Measurements from ENCODE around the gene GCNT1. TPM values are rescaled to one million over a fixed set of nuclear protein-coding genes. Genes with fewer than 3 reads are reported as not detected.

The GCNT1 gene
- total and polyA plus RNA-seq, 4 experiments from 2014 or later, result 3.4 to 9.3 (median 7.5) TPM

DNA sequence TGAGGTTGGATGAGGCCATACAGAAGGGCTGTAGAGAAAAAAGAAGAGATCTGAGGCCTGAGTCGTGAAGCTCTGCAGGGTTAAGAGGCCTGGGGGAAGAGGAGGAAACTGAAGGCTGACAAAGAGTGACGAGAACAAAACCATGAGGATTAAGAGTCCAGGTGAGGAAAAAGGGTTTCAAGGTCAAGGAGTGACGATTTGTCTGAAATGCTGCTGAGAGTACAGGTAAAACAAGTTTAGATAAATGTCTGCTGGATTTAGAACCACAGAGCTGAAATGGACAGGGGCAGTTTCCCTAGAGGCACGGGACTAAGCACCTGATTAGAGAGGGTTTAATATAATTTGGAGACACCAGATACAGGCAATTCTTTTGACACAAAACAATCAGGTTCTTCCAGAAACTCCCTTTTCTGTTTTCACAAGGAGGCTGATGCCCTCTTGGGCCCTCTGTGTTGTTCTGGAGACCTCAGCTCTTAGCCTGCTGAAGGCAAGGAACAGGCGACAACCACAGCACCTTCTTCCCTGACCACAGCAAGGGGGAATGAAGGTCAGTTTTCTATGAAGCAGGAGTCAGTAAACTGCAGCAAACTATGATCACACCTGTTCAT lies 14.6 kb upstream of the GCNT1 start:
- no peak for DNase-seq
- ChIA-PET POLR2A (ENCODE audit: partially characterized antibody) (no interaction called here), CTCF (ENCODE audit: partially characterized antibody) (interaction anchor here (4.8 to 7.5 kb wide), 3 partner anchors 50 to 260 kb away, joined by 20 to 89 read pairs (median 71); partner anchors contain the start of gene RFK)

GRCh38 chr9:76445976-76446375 lies 13.0 kb upstream of the GCNT1 start:
- Mint-ChIP-seq H3K27ac (peak overlapping the region in 1 of 7 donors; percentile 13), H3K4me1 (peaks cover 0 to 14% (median 9%) of the 10 kb centered on the region in 4 donors), H3K36me3 (no peaks in the 10 kb centered on the region), H3K4me3 (no peak overlapping the region), H3K9me3 (peaks cover 0 to 4% (median 2%) of the 10 kb centered on the region in 8 donors), H3K27me3 (no peaks in the 10 kb centered on the region)
- intact Hi-C loops (cut with micrococcal nuclease), result no loop called here
- ChIA-PET CTCF (ENCODE audit: partially characterized antibody) (interaction anchor here (0.6 to 7.5 kb wide), 8 partner anchors 12 to 264 kb away, joined by 3 to 89 read pairs (median 3); partner anchors contain the start of gene RFK), POLR2A (ENCODE audit: partially characterized antibody) (no interaction called here)
- Histone ChIP-seq H3K4me3 (ENCODE audit: low read length in 2 of 2) (no peak overlapping the region), H3K36me3 (ENCODE audit: insufficient read depth, low read length) (no peaks in the 10 kb centered on the region), H3K9me3 (ENCODE audit: control insufficient read depth in 1 of 2, low read length in 2 of 2) (no peaks in the 10 kb centered on the region), H3K27ac (ENCODE audit: low read depth, low read length) (no peak overlapping the region), H3K27me3 (ENCODE audit: insufficient read depth, low read length) (no peaks in the 10 kb centered on the region), H3K4me1 (ENCODE audit: insufficient read depth, low read length) (peaks cover 15% of the 10 kb centered on the region)
- no peak for DNase-seq

More for the DNA sequence above, 14.6 kb upstream of the GCNT1 start:
- Histone ChIP-seq H3K9me3 (ENCODE audit: control insufficient read depth in 1 of 2, low read length in 2 of 2) (no peaks in the 10 kb centered on the region), H3K27me3 (ENCODE audit: insufficient read depth, low read length) (no peaks in the 10 kb centered on the region), H3K36me3 (ENCODE audit: insufficient read depth, low read length) (no peaks in the 10 kb centered on the region), H3K4me3 (ENCODE audit: low read length in 2 of 2) (no peak overlapping the region), H3K27ac (ENCODE audit: low read depth, low read length) (no peak overlapping the region), H3K4me1 (ENCODE audit: insufficient read depth, low read length) (peaks cover 15% of the 10 kb centered on the region)
- H3K9me3 Mint-ChIP-seq, result peaks cover 0 to 4% (median 2%) of the 10 kb centered on the region in 8 donors
- peaks cover 0 to 14% (median 9%) of the 10 kb centered on the region in 4 donors for H3K4me1 Mint-ChIP-seq
- no peaks in the 10 kb centered on the region for H3K27me3 Mint-ChIP-seq
- no peaks in the 10 kb centered on the region for H3K36me3 Mint-ChIP-seq
- intact Hi-C loops (cut with micrococcal nuclease), result no loop called here
- peak overlapping the region in 2 of 7 donors; percentile 3 to 85 for H3K27ac Mint-ChIP-seq
- peak overlapping the region in 1 of 8 donors; percentile 21 for H3K4me3 Mint-ChIP-seq

- intact Hi-C loops (cut with micrococcal nuclease), result no loop called here
These were observed 10.5 kb upstream of the GCNT1 start for GRCh38 chr9:76448501-76448900.

GRCh38 chr9:76451234-76451633 lies 7.7 kb upstream of the GCNT1 start:
- POLR2A ChIA-PET (ENCODE audit: partially characterized antibody), result no interaction called here
- no peaks in the 10 kb centered on the region for H3K27me3 Mint-ChIP-seq

More at GRCh38 chr9:76448501-76448900, 10.5 kb upstream of the GCNT1 start:
- Mint-ChIP-seq H3K27ac (no peak overlapping the region), H3K27me3 (no peaks in the 10 kb centered on the region), H3K9me3 (no peaks in the 10 kb centered on the region), H3K4me1 (peaks cover 0 to 10% (median 6%) of the 10 kb centered on the region in 4 donors), H3K36me3 (no peaks in the 10 kb centered on the region), H3K4me3 (no peak overlapping the region)
- Histone ChIP-seq H3K27me3 (ENCODE audit: insufficient read depth, low read length) (no peaks in the 10 kb centered on the region), H3K4me1 (ENCODE audit: insufficient read depth, low read length) (peaks cover 7% of the 10 kb centered on the region), H3K36me3 (ENCODE audit: insufficient read depth, low read length) (no peaks in the 10 kb centered on the region), H3K27ac (ENCODE audit: low read depth, low read length) (no peak overlapping the region), H3K4me3 (ENCODE audit: low read length in 2 of 2) (no peak overlapping the region), H3K9me3 (ENCODE audit: control insufficient read depth in 1 of 2, low read length in 2 of 2) (no peaks in the 10 kb centered on the region)
- POLR2A ChIA-PET (ENCODE audit: partially characterized antibody), result no interaction called here
- CTCF ChIA-PET (ENCODE audit: partially characterized antibody), result interaction anchor here (0.7 to 7.5 kb wide), 8 partner anchors 10 to 256 kb away, joined by 3 to 89 read pairs (median 7); partner anchors contain the start of gene RFK
- no peak for DNase-seq

GRCh38 chr9:76452839-76453238 lies 6.1 kb upstream of the GCNT1 start:
- peak overlapping the region in 2 of 7 donors; percentile 20 to 71 for H3K27ac Mint-ChIP-seq
- ChIA-PET POLR2A (ENCODE audit: partially characterized antibody) (no interaction called here), CTCF (ENCODE audit: partially characterized antibody) (interaction anchor here (1.4 to 8.9 kb wide), 5 partner anchors 58 to 254 kb away, joined by 3 to 59 read pairs (median 5); partner anchors contain the start of gene RFK)
- H3K9me3 ChIP-seq (ENCODE audit: control insufficient read depth in 1 of 2, low read length in 2 of 2), result no peaks in the 10 kb centered on the region
- intact Hi-C loops (cut with micrococcal nuclease), result no loop called here
- no peak for DNase-seq
- no peaks in the 10 kb centered on the region for H3K27me3 ChIP-seq (ENCODE audit: insufficient read depth, low read length)
- H3K4me1 Mint-ChIP-seq, result peaks cover 8 to 13% (median 10%) of the 10 kb centered on the region in 4 donors
- H3K36me3 Mint-ChIP-seq, result no peaks in the 10 kb centered on the region
- H3K27ac ChIP-seq (ENCODE audit: low read depth, low read length), result no peak overlapping the region
- H3K4me3 Mint-ChIP-seq, result no peak overlapping the region
- H3K4me3 ChIP-seq (ENCODE audit: low read length in 2 of 2), result no peak overlapping the region
- H3K9me3 Mint-ChIP-seq, result no peaks in the 10 kb centered on the region
- H3K27me3 Mint-ChIP-seq, result no peaks in the 10 kb centered on the region
- peaks cover 11% of the 10 kb centered on the region for H3K4me1 ChIP-seq (ENCODE audit: insufficient read depth, low read length)
- H3K36me3 ChIP-seq (ENCODE audit: insufficient read depth, low read length), result no peaks in the 10 kb centered on the region

More at GRCh38 chr9:76451234-76451633, 7.7 kb upstream of the GCNT1 start:
- Histone ChIP-seq H3K27me3 (ENCODE audit: insufficient read depth, low read length) (no peaks in the 10 kb centered on the region), H3K27ac (ENCODE audit: low read depth, low read length) (no peak overlapping the region), H3K4me3 (ENCODE audit: low read length in 2 of 2) (no peak overlapping the region), H3K36me3 (ENCODE audit: insufficient read depth, low read length) (no peaks in the 10 kb centered on the region), H3K4me1 (ENCODE audit: insufficient read depth, low read length) (peaks cover 10% of the 10 kb centered on the region), H3K9me3 (ENCODE audit: control insufficient read depth in 1 of 2, low read length in 2 of 2) (no peaks in the 10 kb centered on the region)
- Mint-ChIP-seq H3K4me1 (peaks cover 4 to 12% (median 7%) of the 10 kb centered on the region in 4 donors), H3K4me3 (no peak overlapping the region), H3K36me3 (no peaks in the 10 kb centered on the region), H3K27ac (no peak overlapping the region), H3K9me3 (no peaks in the 10 kb centered on the region)
- intact Hi-C loops (cut with micrococcal nuclease), result no loop called here
- CTCF ChIA-PET (ENCODE audit: partially characterized antibody), result interaction anchor here (0.7 to 8.9 kb wide), 3 partner anchors 30 to 209 kb away, joined by 3 to 59 read pairs (median 4); partner anchors contain the start of gene RFK
- DNase-seq, result no peak

- DNase-seq, result no peak
- no peaks in the 10 kb centered on the region for H3K27me3 Mint-ChIP-seq
- H3K27ac Mint-ChIP-seq, result peak overlapping the region in 1 of 7 donors; percentile 17
- Histone ChIP-seq H3K4me1 (ENCODE audit: insufficient read depth, low read length) (peaks cover 11% of the 10 kb centered on the region), H3K36me3 (ENCODE audit: insufficient read depth, low read length) (no peaks in the 10 kb centered on the region), H3K9me3 (ENCODE audit: control insufficient read depth in 1 of 2, low read length in 2 of 2) (no peaks in the 10 kb centered on the region), H3K27me3 (ENCODE audit: insufficient read depth, low read length) (no peaks in the 10 kb centered on the region), H3K4me3 (ENCODE audit: low read length in 2 of 2) (no peak overlapping the region), H3K27ac (ENCODE audit: low read depth, low read length) (no peak overlapping the region)
- ChIA-PET POLR2A (ENCODE audit: partially characterized antibody) (no interaction called here), CTCF (ENCODE audit: partially characterized antibody) (interaction anchor here (1.1 to 8.9 kb wide), 5 partner anchors 59 to 253 kb away, joined by 3 to 59 read pairs (median 5); no protein-coding TSS in a partner anchor)
- H3K4me3 Mint-ChIP-seq, result no peak overlapping the region
- H3K4me1 Mint-ChIP-seq, result peaks cover 11 to 14% (median 12%) of the 10 kb centered on the region in 4 donors
- peaks cover 0 to 1% of the 10 kb centered on the region in 2 donors for H3K36me3 Mint-ChIP-seq
- H3K9me3 Mint-ChIP-seq, result no peaks in the 10 kb centered on the region
- intact Hi-C loops (cut with micrococcal nuclease), result no loop called here
These were observed 5.2 kb upstream of the GCNT1 start for GRCh38 chr9:76453785-76454184.

DNA sequence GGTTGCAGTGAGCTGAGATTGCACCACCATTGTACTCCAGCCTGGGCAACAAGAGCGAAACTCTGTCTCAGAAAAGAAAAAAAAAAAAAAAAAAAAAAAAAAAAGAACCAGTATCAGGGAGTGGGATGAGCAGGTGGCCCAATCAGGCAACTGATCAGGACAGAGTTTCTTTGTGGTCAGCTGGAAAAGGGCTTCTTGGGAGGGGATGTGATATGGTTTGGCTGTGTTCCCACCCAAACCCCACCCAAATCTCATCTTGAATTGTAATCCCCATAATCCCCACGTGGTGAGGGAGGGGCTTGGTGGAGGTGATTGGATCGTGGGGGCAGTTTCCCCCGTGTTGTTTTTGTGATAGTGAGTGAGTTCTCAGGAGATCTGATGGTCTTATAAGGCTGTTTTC lies 4.7 kb upstream of the GCNT1 start:
- H3K4me1 ChIP-seq (ENCODE audit: insufficient read depth, low read length), result peaks cover 11% of the 10 kb centered on the region
- H3K4me3 Mint-ChIP-seq, result no peak overlapping the region
- no peaks in the 10 kb centered on the region for H3K9me3 Mint-ChIP-seq
- peaks cover 11 to 16% (median 13%) of the 10 kb centered on the region in 4 donors for H3K4me1 Mint-ChIP-seq
- H3K27me3 Mint-ChIP-seq, result no peaks in the 10 kb centered on the region
- intact Hi-C loops (cut with micrococcal nuclease), result no loop called here
- H3K36me3 Mint-ChIP-seq, result peaks cover 0 to 1% of the 10 kb centered on the region in 2 donors
- no peak for DNase-seq
- POLR2A ChIA-PET (ENCODE audit: partially characterized antibody), result no interaction called here
- no peak overlapping the region for H3K4me3 ChIP-seq (ENCODE audit: low read length in 2 of 2)
- no peaks in the 10 kb centered on the region for H3K36me3 ChIP-seq (ENCODE audit: insufficient read depth, low read length)
- CTCF ChIA-PET (ENCODE audit: partially characterized antibody), result interaction anchor here (1.1 to 8.9 kb wide), 5 partner anchors 59 to 252 kb away, joined by 3 to 59 read pairs (median 5); no protein-coding TSS in a partner anchor
- H3K27me3 ChIP-seq (ENCODE audit: insufficient read depth, low read length), result no peaks in the 10 kb centered on the region
- no peak overlapping the region for H3K27ac Mint-ChIP-seq
- no peaks in the 10 kb centered on the region for H3K9me3 ChIP-seq (ENCODE audit: control insufficient read depth in 1 of 2, low read length in 2 of 2)
- H3K27ac ChIP-seq (ENCODE audit: low read depth, low read length), result no peak overlapping the region
